GM19395 (cell line): ENCODE measurements around the gene DND1.
"Not testable (repeated sequence)": the region's sequence is repeated elsewhere in the genome, so short reads cannot be mapped to it uniquely, and the experiment has no call there.

ENCODE experiments used
- ATAC-seq: cut with Tn5 transposase; IDR thresholded peaks from one replicate; pipeline ENCODE4 v1.9.1; 2021; ENCODE audit warnings: mild to moderate bottlenecking, moderate library complexity; ENCODE audit not compliant: unreplicated experiment

Gene DND1

GRCh38 chr5:140672455-140673186 is 755 bp downstream of the DND1 start:
- ATAC-seq = no peak

GRCh38 chr5:140671472-140672125 is 1.8 kb downstream of the DND1 start:
- no peak for ATAC-seq

DNA sequence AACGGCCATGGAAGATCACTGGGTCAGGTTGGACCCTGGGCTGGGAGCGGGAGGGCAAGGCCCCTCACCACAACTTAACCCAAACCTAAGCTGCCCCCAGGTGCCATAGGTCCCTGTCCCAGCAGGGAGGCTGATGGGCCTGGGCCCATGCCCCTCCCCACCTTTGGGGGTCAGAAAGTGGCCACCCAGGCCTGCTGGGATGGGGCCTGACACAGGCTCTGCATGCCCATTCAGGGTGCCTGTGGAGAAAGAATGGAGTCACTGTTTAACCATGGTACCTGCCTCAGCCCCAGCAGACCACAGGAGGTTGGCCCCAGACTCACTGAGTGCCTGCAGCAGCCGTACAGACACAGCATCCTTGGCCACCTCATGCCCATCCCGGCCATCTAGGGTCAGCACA is 2.3 kb downstream of the DND1 start:
- not testable (repeated sequence) for ATAC-seq

DNA sequence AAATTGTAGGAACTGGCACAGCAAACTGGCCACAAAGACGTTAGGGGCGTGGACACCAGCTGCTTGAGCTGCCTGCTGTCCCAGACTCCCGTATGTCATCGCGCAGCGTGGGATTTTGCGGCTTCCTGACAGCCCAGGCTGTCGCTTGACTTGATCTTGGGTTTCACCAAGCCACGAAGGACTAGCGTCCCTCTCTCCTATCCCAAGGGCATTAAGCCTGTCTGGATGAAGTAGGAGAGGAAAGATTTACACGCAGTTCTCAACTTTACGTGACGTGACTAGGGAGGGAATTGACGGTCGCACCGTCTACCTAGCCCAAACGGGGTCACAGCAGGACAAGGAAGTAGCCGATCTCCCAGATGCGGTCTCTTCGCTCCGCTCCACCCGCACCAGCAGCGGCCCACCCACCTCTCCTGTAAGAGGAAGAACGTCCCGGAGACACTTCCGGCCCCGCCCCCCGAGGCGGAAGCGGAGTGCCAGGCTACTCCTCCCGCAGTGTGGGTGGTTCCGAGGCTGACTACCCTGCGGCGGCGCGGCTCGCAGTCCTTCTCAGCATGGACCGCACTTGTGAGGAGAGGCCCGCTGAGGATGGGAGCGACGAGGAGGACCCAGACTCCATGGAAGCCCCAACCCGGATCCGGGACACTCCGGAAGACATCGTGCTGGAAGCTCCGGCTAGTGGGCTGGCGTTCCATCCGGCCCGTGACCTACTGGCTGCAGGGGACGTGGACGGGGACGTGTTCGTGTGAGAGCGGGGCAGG is 8.8 kb downstream of the DND1 start, which contains the start of gene WDR55:
TSS of gene WDR55 (plus strand) at position 546 of the 761 bp plus-strand sequence. CDS start at position 555, 9 bp downstream.
- ATAC-seq = peak; percentile 98

GRCh38 chr5:140664030-140664358 is 9.4 kb downstream of the DND1 start:
- no peak for ATAC-seq

GRCh38 chr5:140660371-140660770 is 13.0 kb downstream of the DND1 start:
- not testable (repeated sequence) for ATAC-seq

DNA sequence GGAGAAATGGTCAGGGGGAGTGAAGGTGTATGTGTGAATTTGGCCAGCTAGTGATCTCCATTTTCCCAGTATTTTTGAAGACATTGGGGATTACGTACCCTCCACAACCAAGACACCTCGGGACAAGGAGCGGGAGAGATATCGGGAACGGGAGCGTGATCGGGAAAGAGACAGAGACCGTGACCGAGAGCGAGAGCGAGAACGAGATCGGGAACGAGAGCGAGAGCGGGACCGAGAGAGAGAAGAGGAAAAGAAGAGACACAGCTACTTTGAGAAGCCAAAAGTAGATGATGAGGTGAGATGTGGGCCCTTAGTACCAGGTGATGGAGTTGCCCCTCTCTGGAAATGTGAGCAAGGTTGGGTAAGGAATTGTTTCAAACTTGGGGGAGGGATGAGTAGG is 14.5 kb downstream of the DND1 start:
- no peak for ATAC-seq

GRCh38 chr5:140647042-140647419 is 26.3 kb downstream of the DND1 start:
- no peak for ATAC-seq

- ATAC-seq = no peak
These were observed 30.7 kb downstream of the DND1 start for GRCh38 chr5:140642718-140643117.

DNA sequence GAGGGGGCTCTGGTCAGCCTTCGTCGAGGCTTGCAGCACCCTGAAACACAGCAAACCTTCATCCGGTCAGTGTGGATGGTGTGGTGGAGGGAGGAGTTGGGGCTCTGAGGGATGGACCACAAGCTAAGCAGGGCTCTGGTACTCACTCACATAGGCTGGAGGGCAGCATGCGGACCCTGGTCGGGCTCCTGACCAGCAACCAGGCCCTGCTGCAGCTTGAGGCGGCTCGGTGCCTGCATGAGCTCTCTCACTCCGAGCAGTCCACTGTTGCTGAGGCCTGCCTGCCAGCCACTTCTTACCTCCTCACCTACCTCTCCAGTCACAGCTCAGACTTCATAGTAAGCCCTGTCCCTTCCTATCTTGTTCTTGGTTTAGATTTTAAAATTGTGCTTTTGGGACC is 31.7 kb downstream of the DND1 start:
- ATAC-seq = no peak

GRCh38 chr5:140639148-140639981 is 34.0 kb downstream of the DND1 start, which contains the start of gene TMCO6:
TSS of gene TMCO6 (plus strand) at chr5:140639451. CDS start at chr5:140639528, 77 bp downstream.
- ATAC-seq = peak; percentile 83

- peak; percentile 0 for ATAC-seq
These were observed 34.6 kb downstream of the DND1 start for GRCh38 chr5:140638898-140639147.

- ATAC-seq = no peak
These were observed 35.8 kb downstream of the DND1 start for GRCh38 chr5:140637371-140638100.

DNA sequence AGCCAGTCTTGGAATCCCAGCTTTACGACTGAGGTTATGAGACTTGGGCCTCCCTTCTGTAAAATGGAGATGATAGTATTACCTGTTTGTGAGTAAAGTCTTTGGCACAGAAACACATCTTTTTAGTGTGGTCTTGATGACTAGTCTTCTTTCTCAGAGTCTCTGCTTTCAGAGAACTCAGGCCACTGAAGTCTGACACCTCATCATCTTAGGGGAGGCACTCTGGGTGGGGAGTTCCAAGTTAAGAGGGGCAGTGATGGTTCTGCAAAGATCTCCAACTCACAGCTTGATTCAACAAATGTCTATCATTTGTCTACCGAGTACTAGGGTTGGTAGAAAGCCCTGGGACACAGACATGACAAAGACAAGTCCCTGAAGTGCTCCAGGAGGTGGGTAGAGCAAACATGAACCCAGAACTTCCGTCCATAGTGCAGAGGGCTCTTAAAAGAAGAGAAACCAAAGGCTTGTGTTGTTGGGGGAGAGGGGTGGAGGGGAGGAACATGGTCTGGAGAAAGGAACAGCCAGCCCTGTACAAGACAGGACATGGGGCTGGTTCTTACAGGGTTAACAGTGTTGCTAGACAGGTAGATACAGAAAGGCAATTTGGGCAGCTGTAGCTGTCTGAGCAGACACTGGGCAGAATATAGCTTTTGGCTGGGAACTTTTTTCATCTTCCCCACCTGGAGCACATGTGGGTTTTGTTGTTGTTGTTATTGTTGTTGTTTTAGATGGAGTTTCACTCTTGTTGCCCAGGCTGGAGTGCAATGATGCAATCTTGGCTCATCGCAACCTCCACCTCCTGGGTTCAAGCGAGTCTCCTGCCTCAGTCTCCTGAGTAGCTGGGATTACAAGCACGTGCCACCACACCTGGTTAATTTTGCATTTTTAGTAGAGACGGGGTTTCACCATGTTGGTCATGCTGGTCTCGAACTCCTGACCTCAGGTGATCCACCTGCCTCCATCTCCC is 37.8 kb downstream of the DND1 start:
- no peak for ATAC-seq

- no peak for ATAC-seq
These were observed 39.3 kb downstream of the DND1 start for GRCh38 chr5:140634103-140634502.

GRCh38 chr5:140633501-140633900 is 39.9 kb downstream of the DND1 start:
- ATAC-seq = no peak

DNA sequence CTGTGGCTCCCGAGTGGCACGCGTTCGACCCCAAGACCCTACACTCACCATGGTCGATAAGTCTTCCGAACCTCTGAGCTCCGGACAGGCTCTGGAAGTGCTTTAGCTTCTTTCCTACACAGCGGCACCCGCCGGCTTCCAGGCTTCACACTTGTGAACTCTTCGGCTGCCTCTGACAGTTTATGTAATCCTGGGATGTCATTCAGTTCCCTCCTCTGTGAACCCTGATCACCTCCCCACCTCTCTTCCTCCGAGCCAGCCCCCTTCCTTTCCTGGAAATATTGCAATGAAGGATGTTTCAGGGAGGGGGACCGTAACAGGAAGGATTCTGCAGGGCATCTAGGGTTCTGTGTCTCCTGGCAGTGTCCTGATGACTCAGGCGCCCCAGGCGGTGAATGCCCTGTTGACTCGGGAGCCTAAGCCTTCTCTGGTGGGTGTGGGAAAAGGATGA is 40.3 kb downstream of the DND1 start, which contains the start of gene CD14:
TSS of gene CD14 (minus strand) at position 155 of the 451 bp plus-strand sequence. CDS start at position 51, 104 bp downstream.
- ATAC-seq = peak; percentile 11

DNA sequence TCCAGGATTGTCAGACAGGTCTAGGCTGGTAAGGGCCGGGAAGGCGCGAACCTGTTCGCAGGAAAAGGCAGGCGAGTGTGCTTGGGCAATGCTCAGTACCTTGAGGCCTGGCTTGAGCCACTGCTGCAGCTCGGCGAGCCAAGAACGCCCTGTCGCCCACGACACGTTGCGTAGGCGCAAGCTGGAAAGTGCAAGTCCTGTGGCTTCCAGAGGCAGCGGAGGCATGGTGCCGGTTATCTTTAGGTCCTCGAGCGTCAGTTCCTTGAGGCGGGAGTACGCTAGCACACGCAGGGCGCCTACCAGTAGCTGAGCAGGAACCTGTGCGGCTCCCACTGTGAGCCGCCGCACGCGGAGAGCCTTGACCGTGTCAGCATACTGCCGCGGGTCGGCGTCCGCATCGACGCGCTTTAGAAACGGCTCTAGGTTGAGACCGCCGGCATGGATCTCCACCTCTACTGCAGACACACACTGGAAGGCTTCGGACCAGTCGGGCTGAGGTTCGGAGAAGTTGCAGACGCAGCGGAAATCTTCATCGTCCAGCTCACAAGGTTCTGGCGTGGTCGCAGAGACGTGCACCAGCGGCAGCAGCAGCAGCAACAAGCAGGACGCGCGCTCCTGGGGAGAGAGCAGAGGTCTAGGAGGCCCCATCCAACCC is 40.9 kb downstream of the DND1 start:
- peak; percentile 70 for ATAC-seq
